Adipocyte (in vitro differentiated cells): Measurements from ENCODE around the gene PXYLP1.
"Not testable (repeated sequence)": the region's sequence is repeated elsewhere in the genome, so short reads cannot be mapped to it uniquely, and the experiment has no call there.

Experiments used
- DNase-seq: peaks from one replicate; pipeline ENCODE4 v3.0.0-alpha.2; 2015; ENCODE audit warnings: low read depth
- H3K27me3 ChIP-seq: replicated peaks from 2 replicates; pipeline ENCODE4 v1.7.0; 2013; ENCODE audit warnings: mild to moderate bottlenecking, low read length, moderate library complexity; ENCODE audit not compliant: control insufficient read depth, insufficient read depth
- H3K36me3 ChIP-seq: 2 replicates; pipeline ENCODE4 v1.7.0; 2013; ENCODE audit warnings: low read length, mild to moderate bottlenecking, moderate library complexity; ENCODE audit not compliant: control insufficient read depth, insufficient read depth, severe bottlenecking
- H3K4me1 ChIP-seq: 2 replicates; pipeline ENCODE4 v1.7.0; 2013; ENCODE audit warnings: mild to moderate bottlenecking, low read length, moderate library complexity; ENCODE audit not compliant: control insufficient read depth, insufficient read depth
- H3K4me3 ChIP-seq: 2 replicates; pipeline ENCODE4 v1.7.0; 2013; ENCODE audit warnings: mild to moderate bottlenecking, low read length, moderate library complexity
- H3K9ac ChIP-seq: 2 replicates; pipeline ENCODE4 v1.7.0; 2013; ENCODE audit warnings: mild to moderate bottlenecking, low read length, moderate library complexity
- H3K9me3 ChIP-seq: 2 replicates; pipeline ENCODE4 v1.7.0; 2013; ENCODE audit warnings: mild to moderate bottlenecking, low read length, moderate library complexity; ENCODE audit not compliant: control insufficient read depth

PXYLP1 gene

GRCh38 chr3:141305436-141305835, 73.8 kb downstream of the PXYLP1 start:
- H3K4me3 ChIP-seq: no peak overlapping the region
- peak; percentile 47 for DNase-seq
- H3K9ac ChIP-seq: no peak overlapping the region
- no peaks in the 10 kb centered on the region for H3K9me3 ChIP-seq
- H3K27me3 ChIP-seq: no peaks in the 10 kb centered on the region
- H3K36me3 ChIP-seq: no peaks in the 10 kb centered on the region
- peaks cover 7% of the 10 kb centered on the region for H3K4me1 ChIP-seq

- DNase-seq: no peak
- Histone ChIP-seq H3K9ac (no peak overlapping the region), H3K4me3 (no peak overlapping the region), H3K27me3 (no peaks in the 10 kb centered on the region), H3K9me3 (no peaks in the 10 kb centered on the region), H3K36me3 (no peaks in the 10 kb centered on the region), H3K4me1 (peaks cover 12% of the 10 kb centered on the region)
These were observed 74.7 kb downstream of the PXYLP1 start for GRCh38 chr3:141306276-141306675.

- Histone ChIP-seq H3K9me3 (no peaks in the 10 kb centered on the region), H3K9ac (no peak overlapping the region), H3K4me3 (no peak overlapping the region), H3K4me1 (peaks cover 12% of the 10 kb centered on the region), H3K36me3 (no peaks in the 10 kb centered on the region), H3K27me3 (no peaks in the 10 kb centered on the region)
- no peak for DNase-seq
These were observed 75.3 kb downstream of the PXYLP1 start for GRCh38 chr3:141306922-141307321.

GRCh38 chr3:141307351-141308059, 75.9 kb downstream of the PXYLP1 start:
- no peak overlapping the region for H3K9ac ChIP-seq
- H3K4me1 ChIP-seq: peaks cover 12% of the 10 kb centered on the region
- H3K9me3 ChIP-seq: no peaks in the 10 kb centered on the region
- H3K4me3 ChIP-seq: no peak overlapping the region
- H3K27me3 ChIP-seq: no peaks in the 10 kb centered on the region
- H3K36me3 ChIP-seq: no peaks in the 10 kb centered on the region
- no peak for DNase-seq

- Histone ChIP-seq H3K36me3 (no peaks in the 10 kb centered on the region), H3K9me3 (no peaks in the 10 kb centered on the region), H3K4me3 (no peak overlapping the region), H3K4me1 (peaks cover 11% of the 10 kb centered on the region), H3K27me3 (no peaks in the 10 kb centered on the region), H3K9ac (no peak overlapping the region)
- DNase-seq: peak; percentile 36
These were observed 77.1 kb downstream of the PXYLP1 start for GRCh38 chr3:141308588-141309218.

- H3K9ac ChIP-seq: peak overlapping the region; percentile 86
- H3K27me3 ChIP-seq: no peaks in the 10 kb centered on the region
- DNase-seq: no peak
- H3K9me3 ChIP-seq: no peaks in the 10 kb centered on the region
- H3K4me1 ChIP-seq: peaks cover 11% of the 10 kb centered on the region
- H3K36me3 ChIP-seq: no peaks in the 10 kb centered on the region
- H3K4me3 ChIP-seq: peak overlapping the region; percentile 90
These were observed 79.5 kb downstream of the PXYLP1 start for GRCh38 chr3:141311170-141311495.

- no peaks in the 10 kb centered on the region for H3K9me3 ChIP-seq
- no peaks in the 10 kb centered on the region for H3K36me3 ChIP-seq
- H3K4me1 ChIP-seq: peaks cover 11% of the 10 kb centered on the region
- H3K27me3 ChIP-seq: no peaks in the 10 kb centered on the region
- peak overlapping the region; percentile 86 for H3K9ac ChIP-seq
- peak; percentile 98 for DNase-seq
- peak overlapping the region; percentile 90 for H3K4me3 ChIP-seq
These were observed 80.1 kb downstream of the PXYLP1 start for GRCh38 chr3:141311496-141312353.

- DNase-seq: no peak
- Histone ChIP-seq H3K36me3 (no peaks in the 10 kb centered on the region), H3K9me3 (no peaks in the 10 kb centered on the region), H3K27me3 (no peaks in the 10 kb centered on the region), H3K4me1 (peaks cover 11% of the 10 kb centered on the region), H3K4me3 (peak overlapping the region; percentile 90), H3K9ac (peak overlapping the region; percentile 86)
These were observed 80.9 kb downstream of the PXYLP1 start for GRCh38 chr3:141312354-141313092.

- peaks cover 11% of the 10 kb centered on the region for H3K4me1 ChIP-seq
- H3K9me3 ChIP-seq: no peaks in the 10 kb centered on the region
- H3K27me3 ChIP-seq: no peaks in the 10 kb centered on the region
- DNase-seq: no peak
- no peaks in the 10 kb centered on the region for H3K36me3 ChIP-seq
- H3K4me3 ChIP-seq: no peak overlapping the region
- no peak overlapping the region for H3K9ac ChIP-seq
These were observed 81.6 kb downstream of the PXYLP1 start for GRCh38 chr3:141313093-141313683.

- H3K4me3 ChIP-seq, DNase-seq, H3K36me3 ChIP-seq, H3K27me3 ChIP-seq, H3K9ac ChIP-seq, H3K9me3 ChIP-seq: not testable (repeated sequence)
- H3K4me1 ChIP-seq: peaks cover 11% of the 10 kb centered on the region
These were observed 82.8 kb downstream of the PXYLP1 start for GRCh38 chr3:141314415-141314814.
